Ovary (tissue), 9 donors: ENCODE measurements around the gene ROR2. TPM values are rescaled to one million over a fixed set of nuclear protein-coding genes. Genes with fewer than 3 reads are reported as not detected.
"Not testable (repeated sequence)": the region's sequence is repeated elsewhere in the genome, so short reads cannot be mapped to it uniquely, and the experiment has no call there.

Experiments used
- DNase-seq, 5 donors: peaks; one replicate each; pipeline ENCODE4 v3.0.0-alpha.2; 2019 to 2020
- H3K27ac ChIP-seq, 2 donors: fragments of 200-600 bp; one replicate each; pipeline versions ENCODE4 v1.5.1 to v1.8.0; 2019 to 2022
- H3K27me3 ChIP-seq: fragments of 200-600 bp; one replicate; pipeline ENCODE4 v1.8.0; 2022
- H3K36me3 ChIP-seq: fragments of 200-600 bp; sonication (generic); one replicate; pipeline ENCODE4 v1.5.1; 2019
- H3K4me1 ChIP-seq: one replicate; pipeline ENCODE4 v1.8.1; 2013; ENCODE audit warnings: mild to moderate bottlenecking, moderate library complexity; ENCODE audit not compliant: insufficient read depth
- H3K4me3 ChIP-seq: fragments of 200-600 bp; sonication (generic); one replicate; pipeline ENCODE4 v1.5.1; 2017
- H3K9me3 ChIP-seq, 2 donors: fragments of 200-600 bp in 1 of 2; sonication (generic) in 1 of 2; one replicate each; pipeline versions ENCODE4 v1.5.1 to v1.8.1; 2013 to 2019; ENCODE audit warnings: mild to moderate bottlenecking in 1 of 2, moderate library complexity in 1 of 2
- CTCF ChIP-seq, 3 donors: fragments of 450-650 bp in 2 of 3; fragments of 200-600 bp in 1 of 3; IDR thresholded peaks; one replicate each; pipeline versions ENCODE4 v1.5.1 to v1.8.0; 2016 to 2022; ENCODE audit warnings: antibody characterized with exemption in 3 of 3, mild to moderate bottlenecking in 1 of 3
- EP300 ChIP-seq: sonication (generic); formaldehyde crosslinking; IDR thresholded peaks from one replicate; pipeline ENCODE4 v1.6.1; 2017; ENCODE audit warnings: antibody characterized with exemption
- POLR2A ChIP-seq: fragments of 450-650 bp; IDR thresholded peaks from one replicate; pipeline ENCODE4 v1.6.1; 2017; ENCODE audit warnings: antibody characterized with exemption, mild to moderate bottlenecking, moderate library complexity
- WGBS, 3 donors: extraction: QIAGEN DNeasy Blood & Tissue Kit in 1 of 3; methylation state at CpG; one replicate each; pipeline versions ENCODE4 v1.1.5 to v1.1.7; 2013 to 2017; 5-methylcytosine and 5-hydroxymethylcytosine counted together
- intact Hi-C, 4 donors: fragments of 100-400 bp; cut with DNase I; formaldehyde crosslinking; loops; one replicate each; pipeline versions ENCODE4 v1.11.0 to v1.15.1; 2022 to 2023
- polyA plus RNA-seq, 2 donors: library from polyadenylated mRNA; stranded (reverse); fragments of 200-250 nt in 1 of 2; fragments of 350-450 nt in 1 of 2; fragmentation: Illumina TruSeq in 1 of 2; extraction: RNeasy Lipid Tissue Mini Kit (QIAGEN cat#74804) in 1 of 2; gene quantifications; one replicate each; pipeline ENCODE4 v1.2.3, GENCODE V29; 2013 to 2014
- total RNA-seq, 7 donors: library from RNA; depleted of rRNA in 2 of 7; stranded (reverse); fragments of >200 nt in 2 of 7; fragmentation: NEBNext Ultra II Directional in 3 of 7; extraction: Animal tissue kit (Norgen Biotek cat#: 25700) in 3 of 7; gene quantifications; one replicate each; pipeline versions ENCODE4 v1.1.0 to v1.2.4, GENCODE V29; 2016 to 2023
- donor health status: DM: no; HTN: no; CAD: no; lungs with moderate emphysema.
- donor health status: DM: no; HTN: no; CAD: no.
- donor health status: Bipolar disorder and iron deficiency.
- donor health status: DM: yes; HTN: yes; CAD: no.
- donor health status: DM: no; HTN: no; CAD: no.
- donor health status: DM: yes; HTN: yes; CAD: no.

ROR2 gene
- total and polyA plus RNA-seq, 9 donors = 11.4 to 35.5 (median 27.7) TPM

DNA sequence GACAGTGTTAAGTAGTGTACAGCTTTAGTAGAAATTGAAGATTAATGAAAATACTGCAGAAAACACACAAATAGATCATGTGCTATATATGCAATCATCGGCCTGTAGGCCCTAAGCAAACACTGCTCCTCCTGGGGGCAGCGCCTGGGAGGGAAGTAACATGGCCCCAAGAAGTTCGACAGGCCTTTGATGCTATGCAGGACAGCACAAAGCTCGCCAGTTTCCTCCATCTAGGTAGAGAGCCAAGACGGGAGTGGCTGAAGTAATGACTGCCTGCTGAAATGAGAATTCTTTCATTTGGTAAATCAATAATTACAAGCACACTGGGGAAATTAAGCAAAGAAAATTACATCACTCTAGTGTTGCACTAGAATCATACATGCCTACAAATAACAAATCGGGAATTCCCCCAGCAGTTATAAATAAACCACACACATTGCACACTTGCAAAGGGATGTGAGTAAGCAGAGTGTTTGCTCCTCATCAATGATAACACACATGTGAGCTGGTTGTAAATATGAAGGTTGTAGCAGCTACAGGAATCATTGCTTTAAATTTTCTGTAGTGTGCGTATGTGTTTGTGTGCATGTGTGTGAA, 306.4 kb downstream of the ROR2 start:
- no peak for DNase-seq
- intact Hi-C loops = no loop called here
- H3K36me3 ChIP-seq = no peaks in the 10 kb centered on the region
- no peaks in the 10 kb centered on the region for H3K27me3 ChIP-seq
- no peak overlapping the region for H3K27ac ChIP-seq
- 48 to 52% (median 49%) methylated on average over 7 of the region's 7 CpGs for WGBS, 3 donors
- no peaks in the 10 kb centered on the region for H3K9me3 ChIP-seq
- H3K4me3 ChIP-seq = no peak overlapping the region
- no peaks in the 10 kb centered on the region for H3K4me1 ChIP-seq
- TF ChIP-seq POLR2A (no peak), CTCF (IDR thresholded peaks at IDR 0.05) (no peak), EP300 (no peak)

DNA sequence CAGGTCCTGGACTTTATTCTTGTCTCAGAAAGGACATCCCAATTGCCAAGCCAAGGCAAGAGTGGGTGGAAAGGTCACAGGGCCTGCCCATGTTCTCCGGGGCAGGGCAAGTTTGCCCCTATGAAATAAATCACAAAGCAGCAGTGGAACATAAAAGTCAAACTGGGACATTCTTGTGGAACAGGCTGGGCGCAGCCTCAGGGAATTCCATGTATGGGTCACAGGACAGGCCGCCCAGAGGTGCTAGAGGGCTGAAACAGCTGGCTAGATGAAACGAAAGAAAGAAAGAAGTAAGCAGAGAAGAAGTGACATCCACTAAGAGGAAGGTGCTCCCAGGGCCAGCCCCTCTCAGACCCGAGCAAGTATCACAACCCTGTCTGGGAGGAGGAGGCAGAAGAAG, 307.3 kb downstream of the ROR2 start:
- H3K36me3 ChIP-seq = no peaks in the 10 kb centered on the region
- H3K27me3 ChIP-seq = no peaks in the 10 kb centered on the region
- no peaks in the 10 kb centered on the region for H3K4me1 ChIP-seq
- TF ChIP-seq CTCF (IDR thresholded peaks at IDR 0.05) (no peak), POLR2A (no peak), EP300 (no peak)
- H3K4me3 ChIP-seq = no peak overlapping the region
- H3K9me3 ChIP-seq = no peaks in the 10 kb centered on the region
- intact Hi-C loops = no loop called here
- WGBS, 3 donors = 78 to 85% (median 81%) methylated on average over 5 of the region's 5 CpGs
- DNase-seq = no peak
- no peak overlapping the region for H3K27ac ChIP-seq

- TF ChIP-seq EP300 (no peak), POLR2A (no peak), CTCF (IDR thresholded peaks at IDR 0.05) (no peak)
- intact Hi-C loops = no loop called here
- WGBS, 3 donors = 67 to 79% (median 72%) methylated on average over 2 of the region's 2 CpGs
These were observed 309.6 kb downstream of the ROR2 start for GRCh38 chr9:91640428-91640827.

DNA sequence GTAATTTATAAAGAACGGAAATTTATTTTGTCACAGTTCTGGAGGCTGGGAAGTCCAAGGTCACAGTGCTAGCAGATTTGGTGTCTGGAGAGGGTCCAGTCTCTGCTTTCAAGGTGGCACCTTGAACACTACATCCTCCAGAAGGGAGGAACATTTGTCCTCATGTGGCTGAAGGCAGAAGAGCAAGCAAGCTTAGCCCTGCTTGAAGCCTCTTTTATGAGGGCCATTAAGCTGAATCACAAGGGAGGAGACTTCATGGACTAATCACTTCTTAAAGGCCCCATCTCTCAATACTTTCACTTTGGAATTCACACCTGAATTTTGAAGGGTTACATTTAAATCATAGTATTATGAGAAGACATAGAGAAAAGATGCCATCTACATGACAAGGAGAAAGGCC, 311.0 kb downstream of the ROR2 start:
- Histone ChIP-seq H3K9me3 (no peaks in the 10 kb centered on the region), H3K36me3 (no peaks in the 10 kb centered on the region), H3K4me3 (no peak overlapping the region), H3K27ac (no peak overlapping the region), H3K4me1 (no peaks in the 10 kb centered on the region), H3K27me3 (no peaks in the 10 kb centered on the region)
- no peak for TF ChIP-seq POLR2A
- no peak for TF ChIP-seq CTCF (IDR thresholded peaks at IDR 0.05)
- no peak for TF ChIP-seq EP300
- WGBS, 3 donors = 89 to 97% (median 95%) methylated on average over 1 of the region's 1 CpG
- DNase-seq = no peak
- intact Hi-C loops = no loop called here

More at GRCh38 chr9:91640428-91640827, 309.6 kb downstream of the ROR2 start:
- no peaks in the 10 kb centered on the region for H3K27me3 ChIP-seq
- no peaks in the 10 kb centered on the region for H3K36me3 ChIP-seq
- H3K4me3 ChIP-seq = no peak overlapping the region
- no peaks in the 10 kb centered on the region for H3K9me3 ChIP-seq
- no peaks in the 10 kb centered on the region for H3K4me1 ChIP-seq
- H3K27ac ChIP-seq = no peak overlapping the region
- no peak for DNase-seq

DNA sequence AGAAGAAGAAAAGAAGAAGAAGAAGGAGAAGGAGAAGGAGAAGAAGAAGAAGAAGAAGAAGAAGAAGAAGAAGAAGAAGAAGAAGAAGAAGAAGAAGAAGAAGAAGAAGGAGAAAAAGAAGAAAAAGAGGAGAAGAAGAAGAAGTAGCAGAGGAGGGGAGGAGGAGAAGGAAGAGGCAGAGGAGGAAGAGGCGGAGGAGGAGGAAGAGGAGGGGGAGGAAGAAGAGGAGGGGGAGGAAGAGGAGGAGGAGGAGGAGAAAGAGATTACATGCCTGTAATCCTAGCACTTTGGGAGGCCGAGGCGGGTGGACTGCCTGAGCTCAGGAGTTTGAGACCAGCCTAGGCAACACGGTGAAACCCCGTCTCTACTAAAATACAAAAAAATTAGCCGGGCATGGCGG, 315.2 kb downstream of the ROR2 start:
- DNase-seq, H3K9me3 ChIP-seq, intact Hi-C loops, H3K27ac ChIP-seq, H3K27me3 ChIP-seq, H3K4me3 ChIP-seq, H3K36me3 ChIP-seq, H3K4me1 ChIP-seq: not testable (repeated sequence)
- WGBS, 3 donors = 86 to 89% (median 89%) methylated on average over 7 of the region's 7 CpGs
